Ascending aorta (tissue), 2 donors: ENCODE measurements around the gene MYO9A. TPM values are rescaled to one million over a fixed set of nuclear protein-coding genes. Genes with fewer than 3 reads are reported as not detected.

Experiments
- DNase-seq, 2 donors: peaks; one replicate each; pipeline ENCODE4 v3.0.0-alpha.2; 2019; ENCODE audit warnings: low spot score in 2 of 2
- H3K27ac ChIP-seq, 2 donors: fragments of 200-600 bp; sonication (generic); one replicate each; pipeline ENCODE4 v1.5.1; 2016 to 2017; ENCODE audit warnings: mild to moderate bottlenecking in 1 of 2
- H3K27me3 ChIP-seq: fragments of 200-600 bp; sonication (generic); one replicate; pipeline ENCODE4 v1.5.1; 2017
- H3K36me3 ChIP-seq, 2 donors: fragments of 200-600 bp; sonication (generic); one replicate each; pipeline ENCODE4 v1.5.1; 2016
- H3K4me1 ChIP-seq, 2 donors: fragments of 200-600 bp; sonication (generic); one replicate each; pipeline ENCODE4 v1.5.1; 2016 to 2017; ENCODE audit warnings: mild to moderate bottlenecking in 1 of 2
- H3K4me3 ChIP-seq, 2 donors: fragments of 200-600 bp; sonication (generic); one replicate each; pipeline ENCODE4 v1.5.1; 2016 to 2017; ENCODE audit warnings: mild to moderate bottlenecking in 1 of 2
- H3K9me3 ChIP-seq, 2 donors: fragments of 200-600 bp; sonication (generic); one replicate each; pipeline ENCODE4 v1.5.1; 2016
- CTCF ChIP-seq, 3 experiments: fragments of 200-600 bp in 2 of 3; fragments of 450-650 bp in 1 of 3; sonication (generic) in 2 of 3; IDR thresholded peaks; one replicate each; pipeline ENCODE4 v1.5.1; 2016 to 2019; ENCODE audit warnings: antibody characterized with exemption in 3 of 3, mild to moderate bottlenecking in 1 of 3, moderate library complexity in 1 of 3
- intact Hi-C: fragments of 100-400 bp; cut with DNase I; formaldehyde crosslinking; loops from one replicate; pipeline ENCODE4 v1.15.1; 2023
- total RNA-seq: library from RNA; depleted of rRNA; stranded (reverse); fragments of >200 nt; gene quantifications from one replicate; pipeline ENCODE4 v1.1.0, GENCODE V29; 2016

MYO9A gene
- total RNA-seq, 1 donor from 2014 or later = 128 TPM

- H3K4me1 ChIP-seq = peaks cover 0 to 17% of the 10 kb centered on the region in 2 donors
- intact Hi-C loops = no loop called here
- no peak for TF ChIP-seq CTCF (IDR thresholded peaks at IDR 0.05)
These were observed 341.6 kb downstream of the MYO9A start for GRCh38 chr15:71776304-71776703.

DNA sequence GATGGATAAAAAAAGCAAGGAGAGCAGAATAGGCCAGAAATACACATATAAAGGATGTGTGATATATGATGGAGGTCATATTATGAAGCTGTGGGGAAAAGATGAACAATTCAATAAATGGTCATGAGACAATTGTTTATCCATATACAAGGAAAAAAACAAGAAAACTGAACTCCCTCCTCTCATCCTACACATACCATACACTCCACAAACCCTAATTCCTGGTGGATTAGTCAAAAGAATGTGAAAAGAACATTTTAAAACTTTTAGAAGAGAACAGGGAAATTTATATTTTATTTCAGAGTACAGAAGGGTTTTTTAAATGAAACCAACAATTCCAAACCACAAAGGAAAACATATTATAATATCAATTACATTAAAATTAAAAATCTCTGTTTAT, 342.1 kb downstream of the MYO9A start:
- no peak overlapping the region for H3K27ac ChIP-seq
- no peak for TF ChIP-seq CTCF (IDR thresholded peaks at IDR 0.05)
- peaks cover 4 to 17% of the 10 kb centered on the region in 2 donors for H3K36me3 ChIP-seq
- H3K4me3 ChIP-seq = no peak overlapping the region
- H3K4me1 ChIP-seq = peaks cover 0 to 12% of the 10 kb centered on the region in 2 donors
- no peak for DNase-seq
- no peaks in the 10 kb centered on the region for H3K9me3 ChIP-seq
- H3K27me3 ChIP-seq = no peaks in the 10 kb centered on the region
- intact Hi-C loops = no loop called here

More at GRCh38 chr15:71776304-71776703, 341.6 kb downstream of the MYO9A start:
- DNase-seq = no peak
- no peak overlapping the region for H3K27ac ChIP-seq
- H3K36me3 ChIP-seq = peaks cover 4 to 13% of the 10 kb centered on the region in 2 donors
- no peak overlapping the region for H3K4me3 ChIP-seq
- H3K27me3 ChIP-seq = no peaks in the 10 kb centered on the region
- H3K9me3 ChIP-seq = no peaks in the 10 kb centered on the region

DNA sequence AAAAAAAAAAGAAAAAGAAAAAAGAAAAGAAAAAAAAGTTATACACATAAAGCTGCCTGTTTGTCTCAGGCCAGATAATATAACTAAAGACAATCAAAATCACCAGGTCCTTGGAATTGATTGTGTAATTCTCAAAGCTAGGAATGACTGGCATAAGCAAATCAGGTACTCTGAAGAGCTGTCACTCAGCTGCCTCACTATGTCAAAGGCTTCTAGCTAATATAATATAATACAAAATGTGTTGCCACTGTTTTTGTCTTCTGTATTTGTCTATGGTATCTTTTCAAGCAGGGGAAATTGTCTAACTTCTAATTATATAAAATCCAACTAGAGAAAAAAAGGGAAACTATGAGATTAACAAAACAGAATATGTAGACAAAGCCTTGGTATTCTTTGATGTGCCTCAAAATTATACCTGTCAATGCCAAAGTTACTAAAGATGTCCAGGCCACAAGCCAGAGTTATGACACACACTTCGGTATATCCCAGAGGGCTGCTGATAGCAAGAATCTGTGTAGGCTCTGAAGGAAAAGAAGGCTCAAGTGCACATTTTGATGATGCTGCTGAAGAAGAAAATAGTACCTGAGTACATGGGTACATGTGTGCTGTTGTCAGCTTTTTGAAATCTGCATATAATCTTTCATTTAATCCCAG, 344.6 kb downstream of the MYO9A start:
- no peaks in the 10 kb centered on the region for H3K27me3 ChIP-seq
- intact Hi-C loops = no loop called here
- TF ChIP-seq CTCF (IDR thresholded peaks at IDR 0.05) = no peak

More for the DNA sequence above, 344.6 kb downstream of the MYO9A start:
- H3K36me3 ChIP-seq = peaks cover 4 to 22% of the 10 kb centered on the region in 2 donors
- H3K4me3 ChIP-seq = no peak overlapping the region
- no peak overlapping the region for H3K27ac ChIP-seq
- peaks cover 0 to under 1% of the 10 kb centered on the region in 2 donors for H3K4me1 ChIP-seq
- no peaks in the 10 kb centered on the region for H3K9me3 ChIP-seq
- DNase-seq = no peak

Other genes with a start within 250 kb of the MYO9A start
- 3.5 TPM for gene SENP8, start 253 bp upstream of the MYO9A start, total RNA-seq
- not detected for gene GRAMD2A, start 79.6 kb upstream of the MYO9A start, total RNA-seq
- gene PKM, start 113.0 kb upstream of the MYO9A start, total RNA-seq = 313 TPM
- 26.5 TPM for gene PARP6, start 154.4 kb upstream of the MYO9A start, total RNA-seq
- not detected for gene CELF6, start 202.0 kb upstream of the MYO9A start, total RNA-seq